ENCODE data around the gene CUL1. TPM values are rescaled to one million over a fixed set of nuclear protein-coding genes. Genes with fewer than 3 reads are reported as not detected.

Gene CUL1
- total RNA-seq, 4 donors from 2014 or later: 80.6 to 83.7 (median 82.8) TPM

- TF ChIP-seq EP300 (IDR thresholded peaks at IDR 0.05) (no peak), POLR2AphosphoS5 (IDR thresholded peaks at IDR 0.05) (no peak), POLR2A (IDR thresholded peaks at IDR 0.05) (no peak)
- TF ChIP-seq, protein P1, sequence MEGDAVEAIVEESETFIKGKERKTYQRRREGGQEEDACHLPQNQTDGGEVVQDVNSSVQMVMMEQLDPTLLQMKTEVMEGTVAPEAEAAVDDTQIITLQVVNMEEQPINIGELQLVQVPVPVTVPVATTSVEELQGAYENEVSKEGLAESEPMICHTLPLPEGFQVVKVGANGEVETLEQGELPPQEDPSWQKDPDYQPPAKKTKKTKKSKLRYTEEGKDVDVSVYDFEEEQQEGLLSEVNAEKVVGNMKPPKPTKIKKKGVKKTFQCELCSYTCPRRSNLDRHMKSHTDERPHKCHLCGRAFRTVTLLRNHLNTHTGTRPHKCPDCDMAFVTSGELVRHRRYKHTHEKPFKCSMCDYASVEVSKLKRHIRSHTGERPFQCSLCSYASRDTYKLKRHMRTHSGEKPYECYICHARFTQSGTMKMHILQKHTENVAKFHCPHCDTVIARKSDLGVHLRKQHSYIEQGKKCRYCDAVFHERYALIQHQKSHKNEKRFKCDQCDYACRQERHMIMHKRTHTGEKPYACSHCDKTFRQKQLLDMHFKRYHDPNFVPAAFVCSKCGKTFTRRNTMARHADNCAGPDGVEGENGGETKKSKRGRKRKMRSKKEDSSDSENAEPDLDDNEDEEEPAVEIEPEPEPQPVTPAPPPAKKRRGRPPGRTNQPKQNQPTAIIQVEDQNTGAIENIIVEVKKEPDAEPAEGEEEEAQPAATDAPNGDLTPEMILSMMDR (IDR thresholded peaks at IDR 0.05): no peak
- no peak for ATAC-seq
- Histone ChIP-seq H3K4me3 (no peak overlapping the region), H3K27me3 (no peaks in the 10 kb centered on the region), H3K27ac (no peak overlapping the region), H3K9me3 (no peaks in the 10 kb centered on the region), H3K36me3 (no peaks in the 10 kb centered on the region), H3K4me1 (no peaks in the 10 kb centered on the region)
- WGBS, 2 donors (ENCODE audit: low coverage in 1 of 2): 54 to 58% methylated on average over 5 to 6 of the region's 7 CpGs
Observed at GRCh38 chr7:148849393-148850098, 150.8 kb downstream of the CUL1 start.

DNA sequence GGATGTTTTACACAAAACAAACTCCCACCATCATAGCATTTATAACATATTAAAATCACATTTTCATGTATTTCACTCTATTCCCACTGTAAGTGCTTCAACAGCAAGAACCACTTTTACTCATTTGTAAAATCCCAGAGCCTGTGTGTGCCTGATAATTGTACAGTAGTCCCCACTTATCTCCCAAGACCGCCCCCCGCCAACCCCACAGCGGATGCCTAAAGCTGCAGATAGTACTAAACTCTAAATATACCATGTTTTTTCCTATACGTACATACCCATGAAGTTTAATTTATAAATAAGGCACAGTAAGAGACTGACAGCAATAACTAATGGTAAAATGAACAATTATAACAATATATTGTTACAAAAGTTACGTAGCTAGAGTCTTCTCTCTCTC lies 151.9 kb downstream of the CUL1 start:
- TF ChIP-seq POLR2A (IDR thresholded peaks at IDR 0.05) (no peak), EP300 (IDR thresholded peaks at IDR 0.05) (no peak), POLR2AphosphoS5 (IDR thresholded peaks at IDR 0.05) (no peak)
- TF ChIP-seq, protein P1 (IDR thresholded peaks at IDR 0.05): no peak
- no peaks in the 10 kb centered on the region for H3K36me3 ChIP-seq
- 97 to 100% methylated on average over 4 to 5 of the region's 5 CpGs for WGBS, 2 donors (ENCODE audit: low coverage in 1 of 2)
- H3K27me3 ChIP-seq: no peaks in the 10 kb centered on the region
- H3K4me1 ChIP-seq: no peaks in the 10 kb centered on the region
- ATAC-seq: no peak
- no peak overlapping the region for H3K4me3 ChIP-seq
- no peaks in the 10 kb centered on the region for H3K9me3 ChIP-seq
- no peak overlapping the region for H3K27ac ChIP-seq

Small RNAs within 50 kb of the gene (small RNA-seq; reads per million reads assigned to genes)
- 0 reads per million in 4 donors for gene RNU7-20P

Other genes with a start within 250 kb of the CUL1 start
- not detected for gene C7orf33, start 108.1 kb upstream of the CUL1 start, total RNA-seq
- 1 to 10 TPM in 1 of 4 donors, under 1 TPM in 3; 0.62 to 1.5 (median 0.65) TPM for gene EZH2, start 185.4 kb downstream of the CUL1 start, total RNA-seq

All from gastroesophageal sphincter (tissue), 4 donors.